ENCODE data around the gene PANK3. TPM values are rescaled to one million over a fixed set of nuclear protein-coding genes. Genes with fewer than 3 reads are reported as not detected.
"Not testable (repeated sequence)": the region's sequence is repeated elsewhere in the genome, so short reads cannot be mapped to it uniquely, and the experiment has no call there.

Gene PANK3
- total RNA-seq, 4 donors from 2014 or later: 22.5 to 39.9 (median 28.4) TPM

DNA sequence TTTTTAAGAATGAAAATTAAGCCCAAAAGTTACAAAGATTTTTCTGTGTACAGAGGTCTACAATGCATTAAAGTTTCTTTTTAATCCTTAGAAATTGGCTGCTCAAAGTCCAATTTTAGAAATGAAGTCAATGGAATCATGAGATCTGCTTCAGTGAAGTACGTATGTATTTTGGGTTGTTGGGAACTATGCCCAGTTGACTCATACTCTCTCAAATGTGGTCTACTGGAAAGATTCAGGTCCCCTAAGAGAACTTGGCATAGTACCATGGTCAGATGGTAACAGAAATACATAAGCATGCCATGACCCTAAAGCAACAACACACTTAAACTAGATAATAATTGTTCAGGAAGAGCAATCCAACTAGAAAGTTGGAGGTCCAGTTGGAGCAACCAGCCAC lies 27.0 kb downstream of the PANK3 start:
- DNase-seq (ENCODE audit: low spot score): no peak
- no peak for ATAC-seq (ENCODE audit: low FRiP score)
- TF ChIP-seq, protein P1, sequence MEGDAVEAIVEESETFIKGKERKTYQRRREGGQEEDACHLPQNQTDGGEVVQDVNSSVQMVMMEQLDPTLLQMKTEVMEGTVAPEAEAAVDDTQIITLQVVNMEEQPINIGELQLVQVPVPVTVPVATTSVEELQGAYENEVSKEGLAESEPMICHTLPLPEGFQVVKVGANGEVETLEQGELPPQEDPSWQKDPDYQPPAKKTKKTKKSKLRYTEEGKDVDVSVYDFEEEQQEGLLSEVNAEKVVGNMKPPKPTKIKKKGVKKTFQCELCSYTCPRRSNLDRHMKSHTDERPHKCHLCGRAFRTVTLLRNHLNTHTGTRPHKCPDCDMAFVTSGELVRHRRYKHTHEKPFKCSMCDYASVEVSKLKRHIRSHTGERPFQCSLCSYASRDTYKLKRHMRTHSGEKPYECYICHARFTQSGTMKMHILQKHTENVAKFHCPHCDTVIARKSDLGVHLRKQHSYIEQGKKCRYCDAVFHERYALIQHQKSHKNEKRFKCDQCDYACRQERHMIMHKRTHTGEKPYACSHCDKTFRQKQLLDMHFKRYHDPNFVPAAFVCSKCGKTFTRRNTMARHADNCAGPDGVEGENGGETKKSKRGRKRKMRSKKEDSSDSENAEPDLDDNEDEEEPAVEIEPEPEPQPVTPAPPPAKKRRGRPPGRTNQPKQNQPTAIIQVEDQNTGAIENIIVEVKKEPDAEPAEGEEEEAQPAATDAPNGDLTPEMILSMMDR (IDR thresholded peaks at IDR 0.05): no peak

DNA sequence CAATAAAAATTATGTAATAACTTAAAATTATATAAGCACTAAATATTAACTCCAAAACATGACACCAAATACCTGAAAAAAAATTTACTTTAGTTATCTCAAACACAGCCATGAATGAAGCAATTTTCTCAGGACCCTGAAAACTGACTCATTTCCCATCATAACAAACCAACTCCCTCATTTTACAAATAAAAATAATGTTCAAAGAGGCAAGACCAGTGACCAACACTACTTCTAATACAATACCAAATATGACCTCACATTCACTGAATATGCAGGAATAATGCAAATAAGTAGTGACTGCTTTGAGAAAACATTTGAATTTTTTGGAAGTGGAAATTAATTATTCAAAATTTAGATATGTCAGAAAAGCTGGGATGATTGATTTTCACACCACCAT lies 28.5 kb downstream of the PANK3 start:
- no peak for DNase-seq (ENCODE audit: low spot score)
- ATAC-seq (ENCODE audit: low FRiP score): no peak
- TF ChIP-seq, protein P1 (IDR thresholded peaks at IDR 0.05): no peak

DNA sequence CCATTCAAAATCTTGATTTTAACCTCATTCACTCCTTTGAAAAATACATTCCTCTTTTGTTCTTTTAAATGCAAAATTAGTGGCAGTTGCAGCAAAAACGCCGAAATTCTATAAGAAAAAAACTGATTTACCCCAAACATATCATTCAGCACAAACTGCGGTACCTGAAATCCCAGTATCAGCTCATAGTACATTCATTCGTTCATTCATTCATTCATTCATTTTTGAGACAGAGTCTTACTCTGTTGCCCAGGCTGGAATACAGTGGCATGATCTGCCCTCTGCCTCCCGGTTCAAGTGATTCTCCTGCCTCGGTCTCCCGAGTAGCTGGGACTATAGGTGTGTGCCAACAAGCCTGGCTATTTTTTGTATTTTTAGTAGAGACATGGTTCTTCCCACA lies 29.6 kb downstream of the PANK3 start:
- no peak for DNase-seq (ENCODE audit: low spot score)
- TF ChIP-seq, protein P1 (IDR thresholded peaks at IDR 0.05): no peak
- no peak for ATAC-seq (ENCODE audit: low FRiP score)

DNA sequence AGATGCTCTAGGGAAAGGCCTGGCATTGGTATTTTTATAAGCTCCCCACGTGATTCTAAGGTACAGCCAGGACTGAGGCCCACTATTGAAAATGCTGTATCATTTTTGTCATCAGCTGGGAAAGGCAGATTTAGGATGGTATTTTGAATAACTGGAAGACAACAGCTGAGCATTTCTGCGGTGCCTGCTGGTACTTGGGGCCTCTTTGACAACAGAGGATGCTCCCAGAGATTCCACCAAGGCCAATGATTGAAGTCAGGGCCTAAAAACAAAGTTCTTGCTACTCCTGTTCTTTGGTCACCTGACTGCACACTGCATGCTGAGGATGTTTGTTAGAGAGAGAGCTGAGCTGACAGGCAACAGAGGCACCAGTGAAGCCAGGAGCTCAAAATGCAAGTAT lies 42.0 kb downstream of the PANK3 start:
- no peak for DNase-seq (ENCODE audit: low spot score)
- ATAC-seq (ENCODE audit: low FRiP score): no peak
- TF ChIP-seq, protein P1 (IDR thresholded peaks at IDR 0.05): no peak

DNA sequence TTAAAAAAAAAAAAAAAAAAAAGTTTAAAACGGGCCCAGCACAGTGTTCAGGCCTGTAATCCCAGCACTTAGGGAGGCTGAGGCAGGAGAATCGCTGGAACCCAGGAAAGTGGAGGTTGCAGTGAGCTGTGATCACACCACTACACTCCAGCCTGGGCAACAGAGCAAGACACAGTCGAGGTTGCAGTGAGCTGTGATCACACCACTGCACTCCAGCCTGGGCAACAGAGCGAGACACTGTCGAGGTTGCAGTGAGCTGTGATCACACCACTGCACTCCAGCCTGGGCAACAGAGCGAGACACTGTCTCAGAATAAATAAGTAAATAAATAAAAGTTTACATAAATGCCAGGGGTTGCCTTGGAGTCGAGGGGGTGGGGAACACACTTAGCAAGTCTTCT lies 44.8 kb downstream of the PANK3 start:
- DNase-seq (ENCODE audit: low spot score); ATAC-seq (ENCODE audit: low FRiP score): not testable (repeated sequence)

DNA sequence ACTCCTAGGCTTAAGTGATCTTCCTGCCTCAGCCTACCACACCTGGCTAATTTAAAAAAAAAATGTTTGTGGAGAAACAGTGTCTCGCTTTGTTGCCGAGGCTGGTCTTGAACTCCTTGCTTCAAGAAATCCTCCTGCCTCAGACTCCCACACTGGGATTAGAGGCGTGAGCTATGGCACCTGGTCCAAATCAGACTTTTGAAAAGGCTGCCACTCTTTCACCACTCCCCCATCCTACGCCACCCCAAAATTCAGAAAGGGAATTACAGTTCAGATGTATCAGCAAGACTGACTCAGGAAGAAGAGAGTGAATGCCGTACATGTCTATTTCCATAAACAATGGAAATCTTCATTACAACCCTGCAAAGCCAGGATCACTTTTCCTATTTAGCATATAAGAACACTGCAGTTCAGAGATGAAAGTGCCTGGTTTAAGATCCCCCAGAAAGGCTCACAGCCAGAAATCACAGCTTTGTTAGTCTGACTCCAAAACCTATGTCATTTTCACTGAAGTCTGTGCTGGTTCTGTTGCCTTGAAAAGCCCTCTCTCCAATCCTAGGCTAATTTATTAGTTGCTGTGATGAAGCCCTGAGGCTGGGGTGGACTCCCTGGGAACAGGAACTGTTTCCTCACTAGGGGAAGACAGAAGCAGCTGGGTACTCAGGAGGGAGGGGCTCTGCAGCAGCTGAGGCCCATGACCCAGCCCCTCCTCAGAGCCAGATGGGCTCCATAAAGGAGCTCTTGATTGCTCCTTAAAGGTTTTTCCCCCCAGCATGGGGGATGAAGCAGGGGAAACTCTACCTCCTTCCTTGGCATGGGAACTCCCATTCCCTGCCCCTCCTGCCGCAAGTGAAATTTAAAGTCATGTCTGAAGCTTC lies 46.9 kb downstream of the PANK3 start:
- TF ChIP-seq, protein P1 (IDR thresholded peaks at IDR 0.05): no peak
- DNase-seq (ENCODE audit: low spot score) (no peak), ATAC-seq (ENCODE audit: low FRiP score) (no peak)

DNA sequence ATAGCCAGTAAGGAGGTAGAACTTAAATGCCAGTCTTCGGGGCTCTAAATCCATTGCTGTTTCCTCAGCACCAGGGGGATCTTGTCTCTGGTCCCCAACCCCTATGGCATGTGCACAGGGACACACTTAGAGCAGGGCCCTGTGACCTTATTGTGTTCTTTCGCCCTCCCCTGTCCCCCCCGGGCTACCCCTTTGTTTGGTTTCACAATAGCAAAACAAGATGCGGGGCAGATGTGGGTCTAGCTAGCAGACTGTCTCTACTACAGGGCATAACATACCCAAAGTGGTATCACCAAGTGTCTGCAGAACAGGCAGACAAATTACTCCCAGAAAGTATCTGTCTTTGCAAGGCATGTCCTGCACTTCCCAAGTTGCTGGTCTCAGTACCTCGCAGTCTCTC lies 48.0 kb downstream of the PANK3 start:
- TF ChIP-seq, protein P1 (IDR thresholded peaks at IDR 0.05): no peak

More for the DNA sequence above, 48.0 kb downstream of the PANK3 start:
- DNase-seq (ENCODE audit: low spot score) (no peak), ATAC-seq (ENCODE audit: low FRiP score) (no peak)
